ENCODE data around the gene GPX4. TPM values are rescaled to one million over a fixed set of nuclear protein-coding genes. Genes with fewer than 3 reads are reported as not detected.

GPX4 gene
- total RNA-seq, 2 experiments from 2014 or later, result 205 to 209 TPM

DNA sequence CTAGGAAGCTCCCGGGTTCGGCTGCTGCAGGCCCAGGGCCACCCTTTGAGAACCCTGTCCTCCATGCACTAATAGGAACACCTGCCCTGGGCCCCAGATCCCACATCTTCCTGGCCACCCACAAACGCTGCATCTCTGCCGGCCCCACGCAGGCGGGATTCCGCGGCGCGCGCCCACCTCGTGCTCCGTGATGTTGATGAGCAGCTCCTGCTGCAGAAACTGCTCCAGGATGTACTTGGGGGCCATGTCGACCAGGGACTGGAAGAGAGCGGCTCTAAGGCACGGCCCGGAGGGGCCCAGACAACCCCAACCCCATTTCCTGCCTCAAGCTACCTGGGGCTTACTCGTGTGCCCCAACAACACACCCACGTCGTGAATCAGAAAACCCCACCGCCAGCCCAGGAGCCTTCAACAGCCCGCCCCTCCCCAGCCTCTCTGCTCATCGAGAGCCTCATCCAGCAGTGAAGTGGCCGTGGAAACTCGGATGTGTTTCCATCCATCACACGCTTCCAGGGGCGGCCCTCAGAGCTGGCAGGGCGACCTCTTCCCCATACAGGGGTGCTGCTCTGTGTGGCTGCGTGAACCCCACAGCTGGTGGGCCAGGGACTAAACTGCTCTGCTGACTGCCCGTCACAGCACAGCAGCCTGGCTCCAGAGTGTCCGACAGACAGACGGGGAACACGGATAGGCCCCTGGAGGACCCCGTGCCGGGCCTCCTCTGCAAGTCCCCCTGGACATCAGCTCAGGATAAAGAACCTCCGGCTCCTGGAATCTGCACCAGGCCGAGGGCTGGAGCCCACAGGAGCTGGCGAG, 12.9 kb upstream of the GPX4 start:
- ChIA-PET POLR2A (interaction anchor here (0.6 to 2.5 kb wide), 8 partner anchors 11 to 170 kb away, joined by 3 to 14 read pairs (median 6); partner anchors contain the start of gene ARHGAP45), CTCF (interaction anchor here (0.9 to 4.2 kb wide), 6 partner anchors 11 to 153 kb away, joined by 3 to 38 read pairs (median 6); partner anchors contain the start of gene ABCA7)

DNA sequence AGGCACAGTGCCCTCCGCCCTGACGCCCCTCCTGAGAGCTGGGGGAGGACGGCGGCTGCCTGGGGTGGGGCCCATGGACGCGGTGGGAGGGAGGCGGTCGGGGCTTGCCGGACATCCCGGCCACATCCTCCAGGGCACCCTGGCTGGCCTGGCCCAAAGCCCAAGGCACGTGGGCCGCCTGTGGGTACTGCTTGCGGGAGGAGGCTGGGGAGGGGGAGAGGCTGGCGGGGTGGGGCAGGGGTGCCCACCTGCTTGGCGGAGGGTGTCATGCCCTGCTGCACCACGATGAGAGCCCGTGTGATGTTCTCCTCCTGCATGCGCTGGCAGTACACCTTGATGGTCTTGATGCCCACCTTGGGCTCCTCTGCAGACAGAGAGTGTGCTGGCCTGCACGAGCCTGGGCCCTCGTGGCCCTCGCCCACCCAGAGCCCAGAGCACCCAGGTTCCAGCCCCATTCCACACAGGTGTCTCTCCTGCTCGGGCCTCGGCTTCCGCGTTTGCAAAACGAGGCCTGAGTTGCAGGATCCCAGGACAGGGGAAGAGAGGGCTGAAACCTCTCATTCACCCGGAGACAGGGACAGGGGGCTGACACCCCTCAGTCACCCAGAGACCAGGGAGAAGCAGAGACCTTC, 12.1 kb upstream of the GPX4 start:
- POLR2A ChIA-PET, result interaction anchor here (1.1 to 2.5 kb wide), 5 partner anchors 11 to 49 kb away, joined by 3 to 14 read pairs (median 7); no protein-coding TSS in a partner anchor
- CTCF ChIA-PET, result interaction anchor here (1.3 to 4.2 kb wide), 3 partner anchors 12 to 153 kb away, joined by 5 to 38 read pairs (median 7); no protein-coding TSS in a partner anchor

GRCh38 chr19:1093330-1093729, 10.5 kb upstream of the GPX4 start:
- ChIA-PET POLR2A (interaction anchor here (0.9 to 1.7 kb wide), 3 partner anchors 9 to 26 kb away, joined by 3 to 8 read pairs (median 4); partner anchors contain the start of gene ARHGAP45), CTCF (interaction anchor here (0.7 to 2.5 kb wide), 5 partner anchors 11 to 151 kb away, joined by 3 to 11 read pairs (median 4); no protein-coding TSS in a partner anchor)

DNA sequence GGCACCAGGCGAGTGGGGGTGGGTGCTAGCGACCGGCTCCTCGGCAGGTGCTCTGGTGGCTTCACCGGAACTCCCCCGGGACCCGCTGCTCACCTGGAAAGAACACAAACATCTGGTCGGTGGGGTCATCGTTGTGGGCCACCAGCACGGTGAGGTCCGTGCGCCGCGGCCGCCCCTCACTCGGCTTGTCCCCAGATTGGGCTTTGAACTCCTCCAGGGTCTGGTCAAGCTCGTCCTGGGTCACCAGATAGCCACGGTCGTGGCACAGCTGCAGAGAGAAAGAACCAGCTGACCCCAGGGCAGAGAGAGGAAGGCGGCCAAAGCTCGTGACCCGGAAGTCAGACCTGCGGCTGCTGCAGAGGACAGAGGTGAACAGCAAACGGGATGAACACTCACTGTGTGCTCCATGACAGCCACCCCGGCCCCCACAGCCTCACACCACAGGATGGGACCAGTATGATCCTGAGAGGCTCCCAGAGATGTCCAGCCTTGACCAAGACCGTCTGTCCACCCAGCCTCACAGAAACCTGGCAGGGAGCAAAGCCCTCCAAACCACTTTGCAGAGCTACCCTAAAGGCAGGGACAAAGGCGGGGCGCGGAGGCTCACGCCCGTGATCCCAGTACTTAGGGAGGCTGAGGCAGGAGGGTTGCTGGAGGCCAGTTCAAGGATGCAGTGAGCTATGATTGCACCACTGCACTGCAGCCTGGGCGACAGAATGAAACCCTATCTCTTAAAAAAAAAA, 9.8 kb upstream of the GPX4 start:
- CTCF ChIA-PET, result interaction anchor here (1.5 to 2.5 kb wide), 3 partner anchors 12 to 36 kb away, joined by 4 to 11 read pairs (median 8); no protein-coding TSS in a partner anchor
- POLR2A ChIA-PET, result interaction anchor here (0.7 to 1.7 kb wide), 5 partner anchors 10 to 27 kb away, joined by 3 to 12 read pairs (median 4); partner anchors contain the start of gene ARHGAP45

DNA sequence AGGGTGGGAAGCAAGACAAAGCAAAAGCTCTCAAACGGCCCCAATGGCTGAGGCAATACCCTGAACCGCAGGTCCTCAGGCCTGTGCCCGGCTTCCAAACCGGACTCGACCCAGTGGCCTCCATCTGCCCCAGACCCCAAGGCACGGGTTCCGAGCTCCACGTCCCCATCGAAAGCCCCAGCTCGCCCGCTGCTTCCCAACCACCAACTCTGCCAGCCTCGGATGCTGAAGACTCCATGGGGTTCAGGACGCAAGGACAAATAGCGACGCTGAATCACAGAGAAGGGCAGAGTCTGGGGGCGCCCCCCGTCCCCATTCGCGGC, 9.2 kb upstream of the GPX4 start:
- ChIA-PET CTCF (interaction anchor here (2.0 to 2.5 kb wide), 2 partner anchors 13 to 19 kb away, joined by 8 to 11 read pairs; no protein-coding TSS in a partner anchor), POLR2A (interaction anchor here (0.7 to 1.7 kb wide), 3 partner anchors 10 to 20 kb away, joined by 4 to 12 read pairs (median 8); no protein-coding TSS in a partner anchor)

- ChIA-PET CTCF (interaction anchor here (1.0 to 2.0 kb wide), 2 partner anchors 18 to 99 kb away, joined by 4 to 8 read pairs; no protein-coding TSS in a partner anchor), POLR2A (interaction anchor here (0.7 to 1.7 kb wide), 3 partner anchors 9 to 20 kb away, joined by 4 to 12 read pairs (median 8); no protein-coding TSS in a partner anchor)
These were observed 8.7 kb upstream of the GPX4 start, which contains the start of gene POLR2E for GRCh38 chr19:1094978-1095701. Gene POLR2E, minus strand, starts transcription at chr19:1095375. Its CDS starts 60 bp downstream, at chr19:1095315.

GRCh38 chr19:1097810-1098176, 6.0 kb upstream of the GPX4 start:
- ChIA-PET CTCF (interaction anchor here (1.0 to 1.5 kb wide), 2 partner anchors 34 to 97 kb away, joined by 3 to 5 read pairs; no protein-coding TSS in a partner anchor), POLR2A (interaction anchor here (0.7 to 0.8 kb wide), 2 partner anchors 8 to 20 kb away, joined by 3 read pairs; no protein-coding TSS in a partner anchor)

DNA sequence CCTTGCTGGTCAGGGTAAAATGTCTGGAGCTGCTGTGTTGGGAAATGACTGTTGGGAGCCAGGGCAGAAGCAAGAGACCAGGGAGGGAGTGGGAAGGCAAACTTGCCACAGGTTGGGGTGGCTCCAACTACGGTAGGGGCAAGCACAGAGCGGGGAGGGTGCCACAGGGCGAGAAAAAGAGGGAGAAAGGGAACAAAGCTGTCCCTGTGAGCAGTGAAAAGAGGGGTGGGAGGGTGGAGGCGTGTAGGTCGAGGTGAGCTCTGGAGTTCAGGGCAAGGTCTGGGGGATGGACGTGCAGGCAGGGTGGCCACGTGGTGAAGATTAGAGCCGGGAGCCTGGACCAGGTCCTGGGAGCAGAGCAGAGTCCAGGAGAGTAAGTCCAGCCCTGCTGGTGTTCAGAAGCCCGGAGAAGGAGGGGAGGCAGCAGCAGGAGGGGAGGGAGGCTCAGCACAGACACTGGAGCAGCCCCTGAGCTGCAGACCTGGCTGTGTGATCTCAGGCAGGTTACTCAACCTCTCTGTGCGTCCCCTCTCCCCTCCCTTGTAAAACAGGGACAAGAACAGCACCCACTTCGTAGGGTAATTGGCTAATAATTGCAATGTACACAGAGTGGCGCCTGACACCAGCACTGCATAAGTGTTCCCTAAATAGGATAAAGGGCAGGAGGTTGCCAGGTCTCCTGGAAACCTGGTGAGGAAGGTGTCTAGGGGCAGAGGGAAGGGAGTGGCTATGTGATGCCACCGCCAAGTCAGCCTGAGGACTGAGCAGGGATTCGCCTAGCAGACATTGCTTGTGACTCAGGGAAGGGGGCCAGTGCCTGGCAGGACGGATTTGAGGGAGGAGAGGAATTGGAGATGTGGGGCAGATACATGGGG, 5.4 kb upstream of the GPX4 start:
- CTCF ChIA-PET, result interaction anchor here (1.0 to 1.5 kb wide), 2 partner anchors 34 to 96 kb away, joined by 3 to 5 read pairs; no protein-coding TSS in a partner anchor
- POLR2A ChIA-PET, result interaction anchor here (0.6 to 0.8 kb wide), 3 partner anchors 8 to 31 kb away, joined by 3 read pairs; partner anchors contain the start of gene ARHGAP45

DNA sequence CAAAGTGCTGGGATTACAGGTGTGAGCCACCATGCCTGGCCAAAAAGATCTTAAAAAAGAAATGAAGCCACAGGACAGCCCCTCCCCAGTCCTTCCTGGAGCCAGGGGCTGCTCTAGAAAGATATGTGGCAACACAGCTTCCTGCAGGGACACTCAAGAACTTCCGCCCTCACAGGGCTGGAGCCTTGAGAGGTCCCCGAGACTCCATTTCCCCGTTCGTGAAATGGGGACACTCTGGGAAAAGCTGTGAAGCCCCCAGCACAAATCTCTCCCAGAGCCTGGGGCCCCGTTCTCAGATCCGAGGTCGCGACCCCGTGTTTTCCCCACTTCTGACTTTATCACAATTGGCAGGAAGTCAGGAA, 2.5 kb upstream of the GPX4 start:
- ChIA-PET CTCF (interaction anchor here (2.1 to 2.9 kb wide), 3 partner anchors 13 to 143 kb away, joined by 5 to 13 read pairs (median 8); no protein-coding TSS in a partner anchor), POLR2A (interaction anchor here (0.6 to 1.1 kb wide), 3 partner anchors 26 to 238 kb away, joined by 3 to 5 read pairs (median 3); no protein-coding TSS in a partner anchor)

DNA sequence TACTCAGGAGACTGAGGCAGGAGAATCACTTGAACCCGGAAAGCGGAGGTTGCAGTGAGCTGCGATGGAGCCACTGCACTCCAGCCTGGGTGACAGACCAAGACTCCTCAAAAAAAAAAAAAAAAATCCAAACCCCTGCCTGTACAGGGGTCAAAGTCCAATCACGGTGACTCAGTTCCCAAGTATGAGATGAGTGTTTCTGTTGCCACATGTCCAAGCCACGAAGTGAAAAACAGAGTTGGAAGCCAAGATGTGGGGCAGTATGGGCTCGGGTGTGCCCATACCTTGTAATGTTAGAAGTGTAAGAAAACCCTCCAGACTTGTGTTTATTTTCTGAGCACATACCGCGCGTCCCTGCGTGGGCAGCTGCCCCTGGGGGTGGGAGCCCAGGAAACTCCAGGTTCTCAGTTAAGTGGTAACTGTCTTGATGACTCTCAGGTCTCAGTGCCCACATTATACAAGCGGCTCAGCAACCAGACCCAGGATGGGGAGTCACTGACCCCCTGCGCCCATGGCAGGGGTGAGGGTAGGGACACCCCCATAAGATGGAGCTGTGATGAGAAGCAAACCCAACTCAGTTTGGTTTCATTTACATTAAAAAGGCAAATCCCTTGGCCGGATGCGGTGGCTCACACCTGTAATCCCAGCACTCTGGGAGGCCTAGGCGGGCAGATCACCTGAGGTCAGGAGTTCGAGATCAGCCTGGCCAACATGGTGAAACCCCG, 1.2 kb upstream of the GPX4 start:
- ChIA-PET CTCF (interaction anchor here (0.6 to 2.9 kb wide), 10 partner anchors 10 to 141 kb away, joined by 3 to 13 read pairs (median 5); partner anchors contain the start of gene ARHGAP45), POLR2A (interaction anchor here (0.5 to 2.7 kb wide), 13 partner anchors 9 to 138 kb away, joined by 3 to 21 read pairs (median 5); partner anchors contain the start of gene ARHGAP45)

- POLR2A ChIA-PET, result interaction anchor here (0.5 to 2.7 kb wide), 13 partner anchors 9 to 163 kb away, joined by 3 to 21 read pairs (median 4); partner anchors contain the start of gene ARHGAP45
- CTCF ChIA-PET, result interaction anchor here (0.6 to 2.9 kb wide), 10 partner anchors 10 to 141 kb away, joined by 3 to 13 read pairs (median 5); partner anchors contain the start of gene ARHGAP45
These were observed 574 bp upstream of the GPX4 start for GRCh38 chr19:1103132-1103707.

- ChIA-PET POLR2A (interaction anchor here (0.7 to 2.7 kb wide), 8 partner anchors 10 to 162 kb away, joined by 3 to 21 read pairs (median 3); partner anchors contain the start of genes ARHGAP45, POLR2E and RNU6-2), CTCF (interaction anchor here (0.9 to 1.5 kb wide), 2 partner anchors 9 to 90 kb away, joined by 3 to 5 read pairs; no protein-coding TSS in a partner anchor)
These were observed 665 bp downstream of the GPX4 start for GRCh38 chr19:1104311-1105007.

DNA sequence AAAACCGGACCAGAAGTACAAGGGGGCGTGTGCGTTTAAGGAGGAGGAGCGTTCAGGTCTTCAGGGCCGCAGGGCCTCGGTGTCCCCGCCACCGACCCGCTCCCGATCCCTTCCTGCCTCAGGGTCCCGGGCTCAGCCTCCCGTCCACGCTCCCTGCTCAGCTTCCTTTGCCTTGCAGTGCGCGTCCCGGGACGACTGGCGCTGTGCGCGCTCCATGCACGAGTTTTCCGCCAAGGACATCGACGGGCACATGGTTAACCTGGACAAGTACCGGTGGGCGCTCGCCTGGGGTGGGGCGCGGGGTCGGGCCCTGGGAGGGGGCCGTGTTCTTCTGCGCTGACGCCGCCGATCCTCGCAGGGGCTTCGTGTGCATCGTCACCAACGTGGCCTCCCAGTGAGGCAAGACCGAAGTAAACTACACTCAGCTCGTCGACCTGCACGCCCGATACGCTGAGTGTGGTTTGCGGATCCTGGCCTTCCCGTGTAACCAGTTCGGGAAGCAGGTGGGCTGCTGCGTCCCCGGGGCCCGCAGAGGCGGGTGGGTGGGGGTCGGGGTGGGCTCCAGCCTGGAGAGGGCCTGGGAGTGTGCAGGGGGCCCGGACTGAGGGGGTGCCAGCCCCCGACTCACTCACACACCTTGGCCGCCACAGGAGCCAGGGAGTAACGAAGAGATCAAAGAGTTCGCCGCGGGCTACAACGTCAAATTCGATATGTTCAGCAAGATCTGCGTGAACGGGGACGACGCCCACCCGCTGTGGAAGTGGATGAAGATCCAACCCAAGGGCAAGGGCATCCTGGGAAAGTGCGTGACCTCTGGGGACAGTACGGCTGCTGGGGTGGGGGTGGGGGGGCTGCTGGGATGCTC, 1.4 kb downstream of the GPX4 start:
- CTCF ChIA-PET, result interaction anchor here (1.2 to 1.5 kb wide), 2 partner anchors 8 to 38 kb away, joined by 3 to 5 read pairs; partner anchors contain the start of gene ARHGAP45
- POLR2A ChIA-PET, result interaction anchor here (0.6 to 2.7 kb wide), 5 partner anchors 25 to 75 kb away, joined by 3 to 21 read pairs (median 4); partner anchors contain the start of gene ARHGAP45

Measured in activated CD8-positive, alpha-beta memory T cell treated with anti-CD3 and anti-CD28 coated beads for 36 hours (primary cell).